Coronary artery (tissue), 2 donors: Measurements from ENCODE around the gene NUDT14.

Source experiments
- DNase-seq: peaks from one replicate; pipeline ENCODE4 v3.0.0-alpha.2; 2017; ENCODE audit warnings: low spot score
- H3K27ac ChIP-seq, 2 donors: fragments of 200-600 bp; sonication (generic); one replicate each; pipeline ENCODE4 v1.5.1; 2016 to 2019
- H3K4me3 ChIP-seq: fragments of 200-600 bp; sonication (generic); 2 replicates; pipeline ENCODE4 v1.5.1; 2016; ENCODE audit warnings: mild to moderate bottlenecking, moderate library complexity
- CTCF ChIP-seq: fragments of 200-600 bp; sonication (generic); IDR thresholded peaks from one replicate; pipeline ENCODE4 v1.5.1; 2019; ENCODE audit warnings: antibody characterized with exemption

The NUDT14 gene

GRCh38 chr14:105142651-105143450 is 38.3 kb downstream of the NUDT14 start:
- TF ChIP-seq CTCF: no peak
- no peak for DNase-seq
- Histone ChIP-seq H3K4me3 (no peak overlapping the region), H3K27ac (no peak overlapping the region)

GRCh38 chr14:105141486-105142281 is 39.4 kb downstream of the NUDT14 start:
- Histone ChIP-seq H3K27ac (no peak overlapping the region), H3K4me3 (no peak overlapping the region)
- no peak for DNase-seq
- no peak for TF ChIP-seq CTCF

- DNase-seq: no peak
- no peak overlapping the region for H3K4me3 ChIP-seq
- TF ChIP-seq CTCF: no peak
- H3K27ac ChIP-seq: no peak overlapping the region
Measured at GRCh38 chr14:105141026-105141425, 40.1 kb downstream of the NUDT14 start.

- H3K4me3 ChIP-seq: no peak overlapping the region
- DNase-seq: no peak
- no peak overlapping the region for H3K27ac ChIP-seq
- no peak for TF ChIP-seq CTCF
Measured at GRCh38 chr14:105140581-105140980, 40.5 kb downstream of the NUDT14 start.

GRCh38 chr14:105139831-105140239 is 41.3 kb downstream of the NUDT14 start:
- TF ChIP-seq CTCF: no peak
- H3K27ac ChIP-seq: no peak overlapping the region
- H3K4me3 ChIP-seq: no peak overlapping the region
- no peak for DNase-seq

GRCh38 chr14:105139212-105139825 is 41.8 kb downstream of the NUDT14 start:
- no peak for TF ChIP-seq CTCF
- Histone ChIP-seq H3K4me3 (no peak overlapping the region), H3K27ac (no peak overlapping the region)
- no peak for DNase-seq
